ENCODE data around the gene HTR4.

GRCh38 chr5:148633067-148633377, 21.3 kb downstream of the HTR4 start:
- no peak for TF ChIP-seq CTCF (IDR thresholded peaks at IDR 0.05)
- TF ChIP-seq POLR2A (IDR thresholded peaks at IDR 0.05): no peak

Data from body of pancreas (tissue), 4 donors.